Activated CD8-positive, alpha-beta T cell treated with anti-CD3 and anti-CD28 coated beads for 36 hours (primary cell): ENCODE measurements around the gene MMP24. TPM values are rescaled to one million over a fixed set of nuclear protein-coding genes. Genes with fewer than 3 reads are reported as not detected.

ENCODE experiments used
- ATAC-seq: fragments of 200-7000 bp; cut with Tn5 transposase; one replicate; pipeline ENCODE4 v1.10.0; 2021; ENCODE audit warnings: mild to moderate bottlenecking, moderate library complexity
- CTCF ChIA-PET: fragments of 350-600 bp; sonication (Branson Sonifier 250); formaldehyde crosslinking; loops from one replicate; lab custom pipeline; 2021; ENCODE audit warnings: antibody characterized with exemption; lab: Charles Lee
- POLR2A ChIA-PET: fragments of 350-600 bp; sonication (Branson Sonifier 250); formaldehyde crosslinking; loops from one replicate; lab custom pipeline; 2021; ENCODE audit warnings: antibody characterized with exemption; lab: Charles Lee
- DNase-seq: peaks from one replicate; pipeline ENCODE4 v3.0.0-alpha.2; 2020
- H3K27ac Mint-ChIP-seq: one replicate; pipeline ENCODE4 v1.8.0; 2021; ENCODE audit warnings: mild to moderate bottlenecking, mixed read lengths
- H3K27me3 Mint-ChIP-seq: one replicate; pipeline ENCODE4 v1.8.0; 2021; ENCODE audit warnings: mixed read lengths
- H3K36me3 Mint-ChIP-seq: one replicate; pipeline ENCODE4 v1.8.0; 2021; ENCODE audit warnings: low read depth, mixed read lengths
- H3K4me1 Mint-ChIP-seq: one replicate; pipeline ENCODE4 v1.8.0; 2021; ENCODE audit warnings: low read depth, mixed read lengths
- H3K4me3 Mint-ChIP-seq: one replicate; pipeline ENCODE4 v1.8.0; 2021; ENCODE audit warnings: mild to moderate bottlenecking, moderate library complexity, mixed read lengths
- H3K9me3 Mint-ChIP-seq: one replicate; pipeline ENCODE4 v1.8.0; 2021; ENCODE audit warnings: mixed read lengths
- CTCF ChIP-seq: fragments of 200-600 bp; IDR thresholded peaks from one replicate; pipeline ENCODE4 v1.8.0; 2022; ENCODE audit warnings: antibody characterized with exemption, mild to moderate bottlenecking
- intact Hi-C: fragments of 100-400 bp; cut with micrococcal nuclease; formaldehyde crosslinking; loops from one replicate; pipeline ENCODE4 v1.10.0; 2022
- total RNA-seq, 2 experiments: library from RNA; stranded (reverse); gene quantifications; one replicate each; pipeline ENCODE4 v1.2.3, GENCODE V29; 2021

The MMP24 gene
- total RNA-seq, 2 experiments from 2014 or later = not detected

GRCh38 chr20:35290887-35291417, 64.5 kb downstream of the MMP24 start:
- Mint-ChIP-seq H3K27me3 (no peaks in the 10 kb centered on the region), H3K4me1 (peaks cover 2% of the 10 kb centered on the region), H3K4me3 (no peak overlapping the region), H3K27ac (no peak overlapping the region), H3K9me3 (no peaks in the 10 kb centered on the region), H3K36me3 (no peaks in the 10 kb centered on the region)
- DNase-seq = no peak
- TF ChIP-seq CTCF = no peak
- intact Hi-C loops = no loop called here
- ChIA-PET CTCF (no interaction called here), POLR2A (interaction anchor here (0.9 to 1.1 kb wide), 2 partner anchors 13 kb away, joined by 3 read pairs; partner anchors contain the start of gene MMP24OS)
- ATAC-seq = no peak

- no peak within 1 kb of the TSS for H3K4me3 Mint-ChIP-seq
- no peak for TF ChIP-seq CTCF
- intact Hi-C loops = no loop called here
- ATAC-seq (no peak), DNase-seq (no peak)
- H3K4me1 Mint-ChIP-seq = no peaks in the 10 kb centered on the region
- H3K36me3 Mint-ChIP-seq = no peaks in the 10 kb centered on the region
- POLR2A ChIA-PET = interaction anchor here (1.1 kb wide), 1 partner anchor 12 kb away, joined by 3 read pairs; no protein-coding TSS in a partner anchor
- CTCF ChIA-PET = interaction anchor here (1.4 kb wide), 1 partner anchor 12 kb away, joined by 3 read pairs; no protein-coding TSS in a partner anchor
- H3K27ac Mint-ChIP-seq = no peak within 1 kb of the TSS
- no peaks in the 10 kb centered on the region for H3K27me3 Mint-ChIP-seq
- no peaks in the 10 kb centered on the region for H3K9me3 Mint-ChIP-seq
Measured at GRCh38 chr20:35291654-35292503, 65.4 kb downstream of the MMP24 start, which contains the start of gene FAM83C. Gene FAM83C (minus strand): TSS chr20:35292425. CDS start chr20:35292304, 121 bp downstream.

- POLR2A ChIA-PET = no interaction called here
- Mint-ChIP-seq H3K27me3 (no peaks in the 10 kb centered on the region), H3K9me3 (no peaks in the 10 kb centered on the region), H3K4me3 (no peak overlapping the region), H3K4me1 (no peaks in the 10 kb centered on the region), H3K36me3 (no peaks in the 10 kb centered on the region), H3K27ac (no peak overlapping the region)
- TF ChIP-seq CTCF = no peak
- CTCF ChIA-PET = interaction anchor here (1.4 to 2.9 kb wide), 3 partner anchors 11 to 147 kb away, joined by 3 to 13 read pairs (median 4); no protein-coding TSS in a partner anchor
- no peak for DNase-seq
- ATAC-seq = no peak
- intact Hi-C loops = no loop called here
Measured at GRCh38 chr20:35292504-35293285, 66.2 kb downstream of the MMP24 start.

GRCh38 chr20:35293303-35294292, 67.1 kb downstream of the MMP24 start:
- Mint-ChIP-seq H3K4me3 (no peak overlapping the region), H3K36me3 (no peaks in the 10 kb centered on the region), H3K4me1 (no peaks in the 10 kb centered on the region), H3K9me3 (no peaks in the 10 kb centered on the region), H3K27me3 (no peaks in the 10 kb centered on the region), H3K27ac (no peak overlapping the region)
- intact Hi-C loops = no loop called here
- DNase-seq = no peak
- POLR2A ChIA-PET = interaction anchor here (1.0 kb wide), 1 partner anchor 10 kb away, joined by 3 read pairs; no protein-coding TSS in a partner anchor
- no peak for TF ChIP-seq CTCF
- CTCF ChIA-PET = interaction anchor here (1.4 to 2.9 kb wide), 2 partner anchors 10 to 146 kb away, joined by 4 to 13 read pairs; no protein-coding TSS in a partner anchor
- ATAC-seq = no peak
